Activated CD8-positive, alpha-beta memory T cell treated with anti-CD3 and anti-CD28 coated beads, Interleukin-2, amount 50 U/mL, for 48 hours (primary cell): ENCODE results near the gene MRPL2.
A peak's percentile ranks its signal among the peaks of the same experiment; 100 is the strongest.
"Not testable (repeated sequence)": the region's sequence is repeated elsewhere in the genome, so short reads cannot be mapped to it uniquely, and the experiment has no call there.

Experiments used
- DNase-seq: peaks from one replicate; pipeline ENCODE4 v3.0.0-alpha.2; 2020

MRPL2 gene

DNA sequence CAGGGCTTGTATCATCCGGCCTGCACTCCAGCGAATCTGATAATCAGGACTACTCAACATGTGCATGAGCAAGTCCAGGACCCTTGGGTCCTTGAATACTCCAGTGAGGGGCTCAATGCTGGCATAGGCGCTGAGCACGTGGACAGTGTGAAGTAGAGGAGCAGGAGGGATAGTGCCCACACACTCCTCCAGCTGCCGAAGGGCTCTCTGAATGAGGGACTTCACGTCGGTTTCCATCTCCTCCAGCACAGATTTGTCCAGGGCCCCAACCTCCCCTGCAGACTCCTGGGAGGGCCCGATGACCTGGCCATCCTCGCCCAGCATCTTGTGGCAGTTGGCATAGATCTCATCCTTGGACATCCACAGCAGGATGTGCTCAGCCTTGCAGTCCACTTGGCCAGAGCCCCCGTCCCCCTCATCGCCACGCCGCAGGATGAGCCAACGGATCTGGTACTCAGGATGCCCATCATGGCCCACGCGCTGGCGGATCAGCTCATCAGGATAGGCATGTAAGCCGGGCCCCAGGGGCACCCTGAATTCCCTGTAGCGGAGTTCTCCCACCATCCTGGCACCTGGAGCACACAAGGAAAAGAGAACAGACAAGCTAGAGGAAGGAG is 6.9 kb downstream of the MRPL2 start:
- no peak for DNase-seq

DNA sequence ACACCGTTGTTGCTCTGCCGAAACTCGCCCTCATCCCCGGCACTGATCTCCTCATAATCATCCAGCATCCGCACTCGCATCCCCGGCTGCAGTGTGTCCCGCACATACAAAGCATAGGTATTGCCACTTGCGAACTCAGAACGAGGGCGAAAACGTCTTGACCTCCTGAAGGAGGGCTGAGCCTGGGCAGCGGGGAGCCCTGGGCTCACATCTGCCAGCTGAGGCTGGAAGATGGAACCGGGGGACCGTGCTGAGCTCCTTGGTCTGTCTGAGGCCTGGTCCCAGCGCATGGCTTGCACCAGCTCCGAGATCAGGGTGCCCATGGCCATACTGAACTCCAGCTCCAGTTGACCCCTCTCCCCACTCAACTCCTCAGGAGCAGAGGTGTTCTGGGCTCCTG is 8.3 kb downstream of the MRPL2 start:
- no peak for DNase-seq

DNA sequence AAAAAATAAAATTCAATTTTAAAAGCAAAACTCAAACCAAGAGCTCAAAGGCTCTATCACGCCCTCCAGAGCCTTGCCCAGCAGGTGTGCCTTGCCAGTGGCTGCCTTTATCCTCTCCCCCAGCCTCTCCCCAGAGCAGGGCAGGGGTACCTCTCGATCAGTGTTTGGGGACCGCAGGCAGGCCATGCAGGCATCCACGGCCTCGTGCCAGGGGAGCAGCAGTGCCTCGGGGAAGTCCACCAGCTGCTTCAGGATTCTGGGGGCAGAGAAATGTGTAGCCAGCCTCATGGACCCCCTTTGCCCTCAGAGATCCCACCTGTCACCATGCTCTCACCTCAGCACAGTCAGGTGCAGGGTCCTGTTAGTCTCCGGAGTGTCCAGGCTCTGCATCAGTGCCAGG is 11.2 kb downstream of the MRPL2 start:
- no peak for DNase-seq

DNA sequence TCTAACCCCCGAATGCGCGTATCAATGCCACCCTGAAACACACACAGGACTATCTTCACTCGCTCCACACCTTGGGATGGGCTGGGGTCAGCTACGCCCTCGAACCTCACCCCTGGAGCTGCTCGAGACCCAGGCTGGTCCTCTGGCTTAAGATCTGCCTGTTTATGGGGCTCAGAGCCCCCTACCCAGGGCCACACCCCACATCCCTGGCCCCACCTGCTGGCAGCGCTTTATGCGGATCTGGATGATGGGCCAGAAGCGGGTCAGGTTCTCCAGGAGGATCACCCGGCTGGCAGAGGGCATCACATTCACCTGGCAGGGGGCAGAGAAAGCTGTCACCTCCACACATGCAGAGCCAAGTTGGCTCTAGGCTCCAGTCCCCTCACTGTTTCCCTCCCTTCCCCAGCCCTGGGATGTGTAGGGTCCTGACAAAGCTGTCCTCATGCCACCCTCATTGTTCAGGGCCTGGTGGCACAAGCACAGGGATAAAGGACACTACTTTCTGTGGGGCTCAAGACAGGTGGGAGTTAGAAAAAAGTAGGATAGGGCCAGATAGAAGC is 13.8 kb downstream of the MRPL2 start:
- DNase-seq, result no peak

DNA sequence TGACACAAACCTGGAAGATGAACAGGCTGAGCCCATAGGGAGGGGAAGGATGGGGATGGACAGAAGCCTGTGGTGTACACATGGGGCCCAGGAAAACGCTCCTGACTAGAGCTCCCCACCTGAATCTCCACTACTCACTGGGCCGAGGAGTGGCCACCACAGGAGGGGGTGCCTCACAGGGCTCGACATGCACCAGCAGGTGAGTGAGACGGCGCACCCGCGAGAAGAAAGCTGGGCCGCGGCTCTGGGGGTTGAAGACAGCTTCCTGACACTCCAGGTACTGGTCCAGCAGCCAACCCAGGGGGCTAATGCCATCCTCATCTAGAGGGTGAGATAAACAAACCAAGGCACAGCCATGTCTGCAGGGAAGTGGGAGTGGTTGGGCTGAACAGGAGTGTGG is 15.9 kb downstream of the MRPL2 start:
- no peak for DNase-seq

DNA sequence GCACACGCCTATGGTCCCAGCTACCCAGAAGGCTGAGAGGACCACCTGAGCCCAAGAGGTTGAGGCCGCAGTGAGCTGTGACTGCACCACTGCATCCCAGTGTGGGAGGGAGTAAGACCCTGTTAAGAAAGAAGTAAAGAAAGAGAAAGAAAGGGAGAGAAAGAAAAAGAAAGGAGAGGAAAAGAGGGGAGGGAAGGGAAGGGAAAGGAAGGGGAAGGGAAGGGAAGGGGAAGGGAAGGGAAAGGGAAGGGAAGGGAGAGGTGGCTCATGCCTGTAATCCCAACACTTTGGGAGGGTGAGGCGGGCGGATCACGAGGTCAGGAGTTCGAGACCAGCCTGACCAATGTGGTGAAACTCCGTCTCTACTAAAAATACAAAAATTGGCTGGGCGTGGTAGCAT is 17.8 kb downstream of the MRPL2 start:
- not testable (repeated sequence) for DNase-seq

DNA sequence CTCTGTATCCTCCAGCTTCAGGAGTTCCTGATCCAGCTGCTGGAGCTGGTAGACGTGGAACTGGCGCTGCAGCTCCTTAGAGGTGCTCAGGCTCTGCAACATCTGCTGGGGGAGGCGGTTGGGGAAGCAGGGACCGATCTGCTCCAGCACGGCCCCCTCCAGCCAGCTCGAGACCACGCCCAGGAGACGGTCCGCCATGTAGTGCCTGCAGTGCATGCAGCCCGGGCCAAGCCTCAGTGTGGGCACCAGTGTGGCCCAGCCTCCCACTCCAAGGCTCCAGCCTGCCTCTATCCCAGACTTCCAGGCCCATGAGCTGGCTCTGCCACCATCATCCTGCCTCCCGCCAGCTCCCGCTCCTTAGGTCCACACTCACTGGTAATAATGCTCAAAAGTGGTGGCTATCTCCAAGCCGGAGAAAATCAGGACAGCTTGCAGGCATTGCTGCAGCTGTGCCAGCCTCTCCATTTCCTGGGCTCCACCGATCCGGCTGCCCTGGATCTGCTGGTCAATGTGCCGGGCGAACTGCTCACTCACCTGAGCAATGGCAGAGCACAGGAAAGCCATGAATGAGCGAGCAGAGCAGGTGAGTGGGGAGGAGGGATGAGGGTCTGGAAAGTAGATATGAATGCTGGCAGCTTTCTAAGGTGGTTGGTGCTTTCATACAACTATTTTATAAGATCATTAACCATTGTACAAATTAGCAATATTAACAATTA is 18.5 kb downstream of the MRPL2 start:
- DNase-seq, result no peak

DNA sequence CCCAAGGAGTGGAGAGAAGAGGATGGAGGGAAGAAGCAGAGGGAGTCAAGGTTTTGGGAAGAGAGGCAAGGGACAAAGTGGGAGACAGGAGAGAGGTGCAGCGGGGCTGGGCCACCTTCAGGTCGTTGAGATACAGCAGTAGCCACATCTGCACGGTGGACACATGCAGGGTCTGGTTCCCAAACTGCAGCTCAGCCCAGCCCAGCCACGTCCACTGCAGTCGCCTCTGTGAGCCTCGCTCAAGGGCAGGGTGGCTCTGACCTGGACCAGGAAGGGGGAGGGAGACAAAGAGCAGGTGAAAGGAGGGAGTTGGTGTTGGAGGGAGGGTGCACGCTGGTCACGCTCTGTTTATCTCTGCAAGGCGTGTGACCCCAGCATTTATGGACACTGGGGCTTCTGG is 20.5 kb downstream of the MRPL2 start:
- DNase-seq, result no peak

DNA sequence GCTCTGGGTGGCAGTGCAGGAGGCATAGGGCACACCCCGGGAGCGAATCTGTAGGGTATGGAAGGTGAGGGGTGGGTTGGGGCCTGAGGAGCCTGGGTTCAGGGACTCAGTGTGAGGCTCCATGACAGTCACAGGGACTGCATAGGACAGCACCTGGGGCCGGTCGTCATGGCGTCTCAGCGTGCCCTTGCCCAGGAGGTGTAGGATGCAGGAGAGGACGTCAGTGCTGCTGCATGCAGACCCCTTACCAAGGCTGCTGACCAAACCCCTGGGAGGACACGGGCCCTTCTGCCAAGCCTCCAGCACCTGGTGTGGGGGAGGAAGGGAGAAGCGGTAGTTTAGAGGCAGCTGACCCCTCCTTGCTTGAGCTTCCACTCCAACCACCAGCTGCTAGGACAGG is 21.5 kb downstream of the MRPL2 start:
- DNase-seq, result no peak

DNA sequence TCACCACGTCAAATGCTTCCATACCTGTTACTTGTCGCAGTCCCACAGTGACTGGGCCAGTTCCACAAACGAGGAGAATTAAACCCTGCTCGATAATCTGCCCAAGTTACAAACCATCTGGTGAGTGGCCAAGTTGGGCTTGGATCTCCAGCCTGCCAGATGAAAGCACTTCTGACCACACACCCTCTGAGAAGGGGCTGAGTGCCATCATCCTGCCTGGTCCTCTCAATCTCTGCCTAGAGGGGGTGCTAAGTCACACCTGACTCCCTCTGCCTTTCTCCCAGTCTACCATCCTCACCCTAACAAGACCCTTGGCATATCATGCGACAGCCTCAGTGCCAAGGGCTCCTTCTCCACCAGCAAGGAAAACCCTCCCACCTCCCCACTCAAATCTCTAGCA is 22.0 kb downstream of the MRPL2 start:
- no peak for DNase-seq

DNA sequence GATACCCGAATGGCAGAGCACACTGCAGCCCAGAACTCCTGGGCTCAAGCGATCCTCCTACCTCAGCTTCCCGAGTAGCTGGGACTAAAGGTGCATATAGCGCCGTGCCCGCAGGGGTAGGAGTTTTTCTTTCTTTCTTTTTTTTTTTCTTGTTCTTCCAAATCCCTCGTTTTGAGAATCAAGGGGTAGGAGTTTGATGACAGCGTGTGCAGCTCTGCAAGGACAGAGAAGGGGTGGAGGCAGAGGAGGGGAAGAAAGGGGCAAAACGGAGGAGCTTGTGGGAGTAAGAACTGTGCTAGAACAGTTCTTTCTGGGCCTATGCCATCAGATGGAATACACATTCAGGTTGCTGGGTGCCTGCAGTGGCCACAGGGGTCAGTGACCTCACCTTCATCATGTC is 22.5 kb downstream of the MRPL2 start:
- no peak for DNase-seq

DNA sequence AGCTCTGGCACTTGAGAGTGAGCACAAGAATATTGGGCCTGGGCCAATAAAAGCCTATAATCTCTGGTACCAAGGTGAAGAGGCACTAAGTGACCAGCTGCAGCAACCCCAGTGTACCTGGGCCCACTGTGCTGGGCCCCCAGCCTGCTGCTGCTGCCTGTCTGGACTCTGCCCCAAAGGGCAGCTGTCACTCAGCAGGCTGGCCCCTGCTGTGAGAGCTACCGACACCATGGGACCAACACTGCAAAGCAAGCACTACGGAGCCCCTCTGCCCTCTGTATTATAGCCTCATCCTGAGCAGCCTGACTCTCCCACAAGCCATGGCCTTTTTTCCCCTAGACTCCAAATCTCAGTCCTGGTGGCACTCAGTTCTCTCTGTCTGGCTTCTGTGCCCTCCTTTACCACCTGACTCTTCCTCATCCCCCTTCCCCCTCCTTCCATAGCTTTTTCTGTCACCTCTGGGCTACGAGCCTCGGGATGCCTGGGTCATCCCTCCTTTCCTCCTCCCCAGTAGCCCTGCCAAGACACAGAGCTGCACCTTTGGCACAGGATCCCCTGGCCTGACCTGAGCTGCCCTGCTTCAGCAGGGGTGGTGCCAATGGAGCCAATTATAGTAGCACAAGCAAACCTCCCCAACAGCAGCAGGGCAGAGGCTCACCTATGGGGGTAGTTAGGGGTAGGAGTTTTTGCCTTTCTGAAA is 23.6 kb downstream of the MRPL2 start:
- DNase-seq, result no peak

DNA sequence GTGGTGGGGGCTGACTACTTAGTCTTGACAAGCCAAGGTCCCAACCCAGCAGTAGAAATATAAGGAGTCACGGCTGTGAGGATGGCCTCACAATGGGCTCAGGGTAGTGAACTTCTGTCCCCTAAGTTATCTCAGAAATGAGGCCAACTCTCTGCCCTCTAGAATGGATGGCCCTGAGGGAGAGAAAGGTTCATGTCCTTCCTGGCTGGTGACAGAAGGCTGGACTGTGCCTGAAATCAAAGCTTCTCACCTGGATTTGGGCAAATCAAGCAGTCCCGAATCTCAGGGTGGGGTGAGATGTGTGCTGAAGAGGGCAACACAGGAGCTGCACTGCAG is 25.1 kb downstream of the MRPL2 start:
- DNase-seq, result no peak

DNA sequence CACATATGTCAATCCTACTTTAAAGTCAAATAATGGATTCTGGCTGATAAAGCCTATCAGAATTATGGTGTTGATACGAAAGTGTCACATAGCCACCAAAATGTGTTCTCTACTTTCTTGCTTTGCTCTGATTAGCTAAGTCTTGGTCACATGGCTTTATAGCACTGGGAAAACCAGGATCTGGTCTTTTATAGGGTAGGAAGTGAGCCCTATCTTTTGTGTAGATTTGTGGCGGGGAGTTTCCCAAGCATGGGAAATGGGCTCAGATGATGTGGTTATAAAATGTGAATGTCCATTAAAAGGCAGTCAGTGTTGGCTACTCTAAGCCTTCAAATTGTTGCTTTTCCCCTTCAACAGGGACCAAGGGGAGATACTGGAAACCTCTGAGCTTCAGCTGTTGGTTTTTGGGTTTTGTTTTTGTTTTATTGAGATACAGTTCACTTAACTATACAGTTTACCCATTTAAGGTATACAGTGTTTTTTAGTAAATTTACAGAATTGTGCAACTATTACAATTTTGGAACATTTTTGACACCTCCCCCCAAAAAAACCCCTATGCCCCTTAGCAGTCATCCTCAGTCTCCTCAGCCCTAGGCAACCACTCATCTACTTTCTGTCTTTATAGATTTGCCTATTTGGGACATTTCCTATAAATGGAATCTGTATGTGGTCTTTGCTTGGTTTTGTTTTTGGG is 25.6 kb downstream of the MRPL2 start:
- DNase-seq, result no peak

DNA sequence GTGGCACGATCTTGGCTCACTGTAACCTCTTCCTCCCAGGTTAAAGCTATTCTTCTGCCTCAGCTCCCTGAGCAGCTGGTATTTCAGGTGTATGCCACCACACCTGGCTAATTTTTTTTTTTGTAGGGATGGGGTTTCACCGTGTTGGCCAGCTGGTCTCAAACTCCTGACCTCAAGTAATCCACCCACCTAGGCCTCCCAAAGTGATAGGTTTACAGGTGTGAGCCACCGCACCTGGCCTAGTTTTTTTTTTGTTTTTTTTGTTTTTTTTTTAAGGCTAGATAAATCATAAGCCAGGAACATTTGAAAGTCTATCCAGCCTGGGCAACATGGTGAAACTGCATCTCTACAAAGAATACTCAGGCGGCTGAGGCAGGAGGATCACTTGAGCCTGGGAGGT is 26.9 kb downstream of the MRPL2 start:
- DNase-seq, result no peak

DNA sequence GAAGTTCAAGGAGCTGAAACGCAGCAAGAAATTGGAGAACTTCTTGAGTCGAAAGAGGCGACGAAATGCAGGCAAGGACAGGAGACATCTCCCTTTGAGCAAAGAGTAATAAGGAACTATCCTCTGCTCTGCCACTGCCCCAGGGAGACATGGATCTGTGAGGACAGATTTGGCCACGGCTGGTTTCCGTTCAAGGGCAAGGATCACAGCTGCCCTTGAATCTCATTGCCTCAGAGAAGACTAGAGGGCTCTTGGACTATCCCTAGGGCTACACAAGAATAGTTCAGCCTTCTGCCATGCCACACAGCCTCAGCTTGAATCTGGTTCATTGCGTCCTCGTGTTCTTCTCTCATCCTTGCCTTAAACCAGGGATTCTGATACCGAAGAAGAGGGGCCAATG is 30.1 kb downstream of the MRPL2 start:
- DNase-seq, result no peak

DNA sequence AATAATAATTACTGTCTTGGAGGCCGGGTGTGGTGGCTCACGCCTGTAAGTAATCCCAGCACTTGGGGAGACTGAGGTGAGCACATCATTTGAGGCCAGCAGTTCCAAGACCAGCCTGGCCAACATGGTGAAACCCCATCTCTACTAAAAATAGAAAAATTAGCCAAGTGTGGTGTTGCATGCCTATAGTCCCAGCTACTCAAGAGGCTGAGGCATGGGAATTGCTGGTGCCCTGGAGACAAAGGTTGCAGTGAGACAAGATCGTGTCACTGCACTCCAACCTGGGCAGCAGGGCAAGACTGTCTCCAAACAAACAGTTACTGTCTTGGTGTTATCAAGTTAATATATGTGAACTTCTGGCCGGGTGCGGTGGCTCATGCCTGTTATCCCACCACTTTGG is 32.9 kb downstream of the MRPL2 start:
- DNase-seq, result no peak

DNA sequence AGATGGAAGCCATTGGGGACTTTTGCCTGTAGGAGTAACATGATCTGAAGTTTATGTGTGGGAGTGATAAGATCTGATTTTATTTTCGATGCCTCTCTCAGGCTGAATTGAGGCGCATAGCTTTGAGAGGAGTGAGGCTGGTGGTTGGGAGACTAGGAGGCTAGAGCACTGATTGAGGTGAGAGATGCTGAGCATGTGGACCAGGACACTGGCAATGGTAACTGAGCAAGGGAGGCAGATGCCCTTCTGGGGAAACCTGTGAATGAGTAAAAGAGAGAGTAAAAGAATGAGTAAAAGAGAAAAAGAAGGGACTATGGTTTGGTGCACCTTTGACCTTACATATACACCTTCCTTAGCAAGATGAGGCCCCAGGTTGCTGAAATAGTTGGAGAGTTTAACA is 34.8 kb downstream of the MRPL2 start:
- DNase-seq, result no peak

DNA sequence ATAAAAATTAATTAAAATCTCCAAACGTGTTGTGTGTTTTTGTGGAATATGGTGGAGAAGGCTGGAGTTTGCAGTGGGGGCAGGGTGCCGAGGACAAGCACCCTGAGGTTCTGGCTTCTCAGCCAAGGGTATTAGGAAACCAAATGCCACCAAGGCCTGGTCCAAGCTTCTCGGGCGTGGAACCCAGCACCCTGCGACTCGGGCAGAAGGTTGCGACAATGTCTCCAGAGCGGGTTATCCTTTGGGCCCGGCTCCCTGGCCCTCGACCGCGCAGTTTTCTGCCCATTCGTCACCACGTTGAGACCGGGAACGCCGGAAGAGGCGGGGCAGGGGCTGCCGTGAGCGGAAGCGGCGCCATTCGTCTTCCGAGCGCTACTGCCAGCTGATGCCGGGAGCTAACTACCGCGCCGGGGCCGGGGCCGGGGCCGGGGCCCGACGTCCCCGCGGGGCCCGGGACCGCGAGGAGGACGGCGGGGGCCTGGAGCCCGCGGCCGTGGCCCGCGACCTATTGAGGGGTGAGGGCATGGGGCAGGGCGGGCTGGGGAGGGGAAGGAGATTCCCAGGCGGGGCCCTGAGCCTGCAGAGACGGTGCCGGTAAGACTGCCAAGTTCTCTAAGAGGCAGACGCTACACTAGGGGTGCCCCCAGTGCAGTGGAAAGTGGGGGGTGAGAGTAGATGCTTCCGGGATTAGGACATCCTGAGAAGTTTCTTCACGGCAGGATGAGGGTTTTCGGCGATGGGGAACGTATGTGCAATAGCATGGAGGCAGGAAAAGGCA is 37.8 kb downstream of the MRPL2 start, which contains the start of gene RRP36:
TSS of gene RRP36 (plus strand) at position 354 of the 778 bp plus-strand sequence. CDS start at position 386, 32 bp downstream.
- peak; percentile 86 for DNase-seq

DNA sequence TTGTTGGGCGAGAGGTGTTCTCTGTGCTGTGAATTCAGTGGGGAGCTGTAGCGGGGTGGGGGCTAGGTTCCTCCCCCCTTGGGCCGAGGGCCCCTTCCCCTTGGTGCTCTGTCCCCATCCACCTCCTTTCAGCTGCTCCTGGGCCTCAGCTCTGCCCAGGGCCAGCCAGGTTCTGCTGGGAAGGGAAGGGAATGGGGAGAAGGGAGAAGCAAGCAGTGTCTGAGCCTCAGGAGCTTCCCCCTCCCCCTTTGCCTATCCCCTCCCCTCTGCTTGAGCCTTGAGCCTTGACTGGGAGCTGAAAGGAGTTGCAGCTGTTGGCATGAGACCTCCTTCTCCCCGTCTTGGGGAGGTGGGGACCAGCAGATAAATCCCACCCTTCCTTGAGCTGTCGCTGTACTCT is 38.4 kb downstream of the MRPL2 start:
- no peak for DNase-seq

DNA sequence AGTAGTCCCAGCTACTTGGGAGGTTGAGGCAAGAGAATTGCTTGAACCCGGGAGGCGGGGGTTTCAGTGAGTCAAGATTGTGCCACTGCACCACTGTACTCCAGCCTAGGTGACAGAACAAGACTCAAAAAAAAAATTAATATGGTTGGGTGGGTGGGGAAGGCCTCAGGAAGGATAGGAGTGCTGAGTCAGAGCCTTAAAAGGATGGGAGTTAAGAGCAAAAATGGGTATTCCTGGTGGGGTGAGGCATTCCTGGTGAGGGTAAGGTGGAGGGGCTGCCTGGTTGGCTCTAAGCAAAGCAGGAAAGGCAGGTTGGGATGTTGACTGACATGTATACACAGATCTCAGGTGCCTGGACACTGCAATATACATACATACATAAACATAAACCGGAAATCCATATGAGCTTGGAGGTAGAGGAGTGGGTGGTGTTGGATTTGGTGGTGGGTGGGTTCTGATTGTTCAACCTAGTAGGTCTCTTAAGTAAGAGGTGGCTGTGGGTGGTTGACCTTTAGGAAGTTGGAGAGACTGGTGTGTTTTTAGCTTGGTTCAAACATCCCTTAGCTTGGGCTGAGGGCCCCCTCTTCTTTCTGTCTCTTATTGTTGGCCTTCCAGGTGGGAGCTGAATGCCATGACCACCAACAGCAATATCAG is 39.1 kb downstream of the MRPL2 start:
- DNase-seq, result no peak

DNA sequence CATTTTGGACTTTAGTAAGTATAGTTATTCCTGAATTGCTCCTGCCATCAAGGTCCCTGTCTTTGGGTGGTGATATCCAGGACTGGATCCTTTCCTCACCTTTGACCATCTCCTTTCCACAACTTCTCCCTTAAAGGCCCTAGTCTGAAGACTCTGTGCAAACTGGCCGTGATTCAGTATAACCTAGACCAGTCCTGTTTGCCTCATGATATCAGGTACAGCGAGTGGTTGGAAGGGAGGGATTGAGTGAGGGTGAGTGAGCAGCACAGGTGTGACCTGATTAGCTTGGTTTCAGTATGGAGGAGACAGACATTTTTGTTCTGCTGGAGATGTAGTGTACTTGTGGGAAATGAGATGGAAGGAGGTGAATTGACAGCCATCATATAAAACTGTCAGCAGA is 40.1 kb downstream of the MRPL2 start:
- DNase-seq, result no peak
